Cardiac muscle cell (in vitro differentiated cells and primary cell): Measurements from ENCODE around the gene LEFTY2. TPM values are rescaled to one million over a fixed set of nuclear protein-coding genes. Genes with fewer than 3 reads are reported as not detected.
"Not testable (repeated sequence)": the region's sequence is repeated elsewhere in the genome, so short reads cannot be mapped to it uniquely, and the experiment has no call there.

Experiments
- DNase-seq, 2 donors: peaks; one replicate each; pipeline versions ENCODE4 v3.0.0 to v3.0.0-alpha.2; 2010 to 2017; ENCODE audit warnings: low read depth in 1 of 2, low spot score in 1 of 2
- H3K27ac ChIP-seq: fragments of 200-600 bp; sonication (generic); 2 replicates; pipeline ENCODE4 v1.5.1; 2016
- H3K27me3 ChIP-seq: fragments of 200-600 bp; sonication (generic); 2 replicates; pipeline ENCODE4 v1.6.0; 2016; ENCODE audit warnings: control low read depth
- H3K36me3 ChIP-seq: fragments of 200-600 bp; sonication (generic); 2 replicates; pipeline ENCODE4 v1.5.1; 2016; ENCODE audit warnings: control low read depth
- H3K4me1 ChIP-seq: fragments of 200-600 bp; sonication (generic); 2 replicates; pipeline ENCODE4 v1.8.1; 2017; ENCODE audit warnings: low read depth, mild to moderate bottlenecking, mixed run types
- H3K4me3 ChIP-seq: fragments of 200-600 bp; sonication (generic); 2 replicates; pipeline ENCODE4 v1.5.1; 2016; ENCODE audit warnings: mild to moderate bottlenecking
- H3K9me3 ChIP-seq: fragments of 200-600 bp; sonication (generic); 2 replicates; pipeline ENCODE4 v1.5.1; 2017; ENCODE audit warnings: low read depth, mild to moderate bottlenecking, control low read depth
- CTCF ChIP-seq: IDR thresholded peaks from 2 replicates; pipeline ENCODE4 v1.5.1; 2012; ENCODE audit warnings: low read depth, mild to moderate bottlenecking, low read length
- polyA plus RNA-seq: library from polyadenylated mRNA; unstranded; fragments of >200 nt; fragmentation: Nextera tagmentation; extraction: Ambion mirVana; gene quantifications from 2 replicates; pipeline ENCODE4 v1.2.1, GENCODE V29; 2016
- total RNA-seq: library from RNA; depleted of rRNA; stranded (reverse); fragments of >200 nt; gene quantifications from 2 replicates; pipeline ENCODE4 v1.2.3, GENCODE V29; 2016

LEFTY2 gene
- total and polyA plus RNA-seq, 2 experiments from 2014 or later: 4.0 to 9.0 TPM

- TF ChIP-seq CTCF: no peak
- Histone ChIP-seq H3K27ac (no peak overlapping the region), H3K9me3 (no peaks in the 10 kb centered on the region), H3K4me3 (no peak overlapping the region), H3K36me3 (peaks cover 22% of the 10 kb centered on the region), H3K4me1 (no peaks in the 10 kb centered on the region), H3K27me3 (no peaks in the 10 kb centered on the region)
- DNase-seq: no peak
These were observed 38.4 kb upstream of the LEFTY2 start for GRCh38 chr1:225979421-225979820.

- Histone ChIP-seq H3K27me3 (no peaks in the 10 kb centered on the region), H3K4me3 (no peak overlapping the region), H3K27ac (no peak overlapping the region), H3K36me3 (peaks cover 16% of the 10 kb centered on the region), H3K4me1 (no peaks in the 10 kb centered on the region), H3K9me3 (no peaks in the 10 kb centered on the region)
- no peak for TF ChIP-seq CTCF
- no peak for DNase-seq
These were observed 37.1 kb upstream of the LEFTY2 start for GRCh38 chr1:225977937-225978748.

- H3K36me3 ChIP-seq, DNase-seq, H3K9me3 ChIP-seq, H3K27me3 ChIP-seq, H3K27ac ChIP-seq, H3K4me1 ChIP-seq, H3K4me3 ChIP-seq: not testable (repeated sequence)
These were observed 34.1 kb upstream of the LEFTY2 start for GRCh38 chr1:225975146-225975545.

- DNase-seq: no peak
- TF ChIP-seq CTCF: no peak
- no peaks in the 10 kb centered on the region for H3K4me1 ChIP-seq
- H3K27ac ChIP-seq: no peak overlapping the region
- H3K27me3 ChIP-seq: no peaks in the 10 kb centered on the region
- H3K9me3 ChIP-seq: no peaks in the 10 kb centered on the region
- H3K36me3 ChIP-seq: no peaks in the 10 kb centered on the region
- no peak overlapping the region for H3K4me3 ChIP-seq
These were observed 33.4 kb upstream of the LEFTY2 start for GRCh38 chr1:225974454-225974853.

- TF ChIP-seq CTCF: no peak
- no peaks in the 10 kb centered on the region for H3K4me1 ChIP-seq
These were observed 32.1 kb upstream of the LEFTY2 start for GRCh38 chr1:225973158-225973557.

GRCh38 chr1:225972344-225973152 is 31.5 kb upstream of the LEFTY2 start:
- Histone ChIP-seq H3K27me3 (no peaks in the 10 kb centered on the region), H3K4me3 (no peak overlapping the region), H3K36me3 (no peaks in the 10 kb centered on the region), H3K27ac (no peak overlapping the region), H3K4me1 (no peaks in the 10 kb centered on the region), H3K9me3 (no peaks in the 10 kb centered on the region)
- DNase-seq: no peak
- TF ChIP-seq CTCF: no peak

More at GRCh38 chr1:225973158-225973557, 32.1 kb upstream of the LEFTY2 start:
- no peaks in the 10 kb centered on the region for H3K36me3 ChIP-seq
- no peaks in the 10 kb centered on the region for H3K9me3 ChIP-seq
- DNase-seq: no peak
- no peak overlapping the region for H3K4me3 ChIP-seq
- H3K27me3 ChIP-seq: no peaks in the 10 kb centered on the region
- H3K27ac ChIP-seq: no peak overlapping the region

GRCh38 chr1:225970592-225971157 is 29.7 kb upstream of the LEFTY2 start:
- not testable (repeated sequence) for H3K9me3 ChIP-seq, DNase-seq, H3K27ac ChIP-seq, H3K27me3 ChIP-seq, H3K4me3 ChIP-seq, H3K4me1 ChIP-seq, H3K36me3 ChIP-seq

GRCh38 chr1:225969751-225970150 is 28.7 kb upstream of the LEFTY2 start:
- H3K27me3 ChIP-seq, H3K36me3 ChIP-seq, H3K4me1 ChIP-seq, H3K4me3 ChIP-seq, DNase-seq, H3K9me3 ChIP-seq, H3K27ac ChIP-seq: not testable (repeated sequence)
